ENCODE data around the gene WDFY2. TPM values are rescaled to one million over a fixed set of nuclear protein-coding genes. Genes with fewer than 3 reads are reported as not detected.

The WDFY2 gene
- total and polyA plus RNA-seq, 12 donors = 13.2 to 38.6 (median 26.0) TPM

- no peak overlapping the region for H3K27ac ChIP-seq
- H3K27me3 ChIP-seq = no peaks in the 10 kb centered on the region
- no peaks in the 10 kb centered on the region for H3K36me3 ChIP-seq (replicated peaks in 1 of 2)
- TF ChIP-seq CTCF (IDR thresholded peaks at IDR 0.05) = no peak
- no peak for TF ChIP-seq POLR2A (IDR thresholded peaks at IDR 0.05)
- DNase-seq = no peak
- peaks cover 8 to 25% of the 10 kb centered on the region in 2 donors for H3K4me1 ChIP-seq (replicated peaks in 1 of 2)
- intact Hi-C loops (cut with DNase I) = no loop called here
- no peaks in the 10 kb centered on the region for H3K9me3 ChIP-seq (replicated peaks in 1 of 3)
- WGBS, 4 donors = 83 to 100% (median 92%) methylated on average over 1 of the region's 1 CpG
- no peak overlapping the region for H3K4me3 ChIP-seq
Measured at GRCh38 chr13:51717786-51718398, 133.6 kb downstream of the WDFY2 start.

GRCh38 chr13:51719394-51719793 is 135.1 kb downstream of the WDFY2 start:
- Histone ChIP-seq H3K9me3 (replicated peaks in 1 of 3) (no peaks in the 10 kb centered on the region), H3K4me1 (replicated peaks in 1 of 2) (peaks cover 8 to 26% of the 10 kb centered on the region in 2 donors), H3K36me3 (replicated peaks in 1 of 2) (no peaks in the 10 kb centered on the region), H3K27ac (no peak overlapping the region), H3K27me3 (no peaks in the 10 kb centered on the region), H3K4me3 (no peak overlapping the region)
- no peak for DNase-seq
- TF ChIP-seq POLR2A (IDR thresholded peaks at IDR 0.05) (no peak), CTCF (IDR thresholded peaks at IDR 0.05) (no peak)
- WGBS, 4 donors = 97 to 100% (median 100%) methylated on average over 1 of the region's 1 CpG
- intact Hi-C loops (cut with DNase I) = no loop called here

- intact Hi-C loops (cut with DNase I) = no loop called here
- Histone ChIP-seq H3K4me3 (no peak overlapping the region), H3K27ac (peak overlapping the region in 4 of 5 donors; percentile 8 to 68 (median 45)), H3K4me1 (replicated peaks in 1 of 2) (peaks cover 20 to 32% of the 10 kb centered on the region in 2 donors), H3K9me3 (replicated peaks in 1 of 3) (no peaks in the 10 kb centered on the region), H3K27me3 (no peaks in the 10 kb centered on the region), H3K36me3 (replicated peaks in 1 of 2) (no peaks in the 10 kb centered on the region)
- TF ChIP-seq POLR2A (IDR thresholded peaks at IDR 0.05) (no peak), CTCF (IDR thresholded peaks at IDR 0.05) (no peak)
- 55 to 68% (median 63%) methylated on average over 3 of the region's 3 CpGs for WGBS, 4 donors
- peak in 5 of 7 donors; percentile 54 to 72 (median 58) for DNase-seq
Measured at GRCh38 chr13:51721496-51721895, 137.2 kb downstream of the WDFY2 start.

GRCh38 chr13:51723529-51723928 is 139.3 kb downstream of the WDFY2 start:
- intact Hi-C loops (cut with DNase I) = no loop called here
- no peak overlapping the region for H3K27ac ChIP-seq
- TF ChIP-seq CTCF (IDR thresholded peaks at IDR 0.05) (no peak), POLR2A (IDR thresholded peaks at IDR 0.05) (no peak)
- peaks cover 23 to 51% of the 10 kb centered on the region in 2 donors for H3K4me1 ChIP-seq (replicated peaks in 1 of 2)
- 97 to 99% (median 97%) methylated on average over 6 of the region's 6 CpGs for WGBS, 4 donors
- peaks cover 0 to 11% of the 10 kb centered on the region in 2 donors for H3K36me3 ChIP-seq (replicated peaks in 1 of 2)
- no peak for DNase-seq
- H3K4me3 ChIP-seq = no peak overlapping the region
- no peaks in the 10 kb centered on the region for H3K9me3 ChIP-seq (replicated peaks in 1 of 3)
- no peaks in the 10 kb centered on the region for H3K27me3 ChIP-seq
